IMR-90 (cell line): Measurements from ENCODE around the gene FAM151B. TPM values are rescaled to one million over a fixed set of nuclear protein-coding genes. Genes with fewer than 3 reads are reported as not detected.

Experiments
- ATAC-seq: fragments of 200-7000 bp; cut with Tn5 transposase; 2 replicates; pipeline ENCODE4 v1.9.1; 2020; ENCODE audit warnings: low read depth, mild to moderate bottlenecking, moderate library complexity
- BruUV-seq: library from RNA; stranded (reverse); fragments of 400-500 nt; replicated peaks from 2 replicates; lab custom pipeline; 2021; lab: Mats Ljungman, UMichigan
- CTCF ChIA-PET: fragments of 300-600 bp; formaldehyde crosslinking; extraction: SDS; loops from one replicate; lab custom pipeline; 2021; ENCODE audit warnings: antibody characterized with exemption; lab: Yijun Ruan, JAX
- POLR2A ChIA-PET: fragments of 300-600 bp; sonication (Branson Sonifier 250); formaldehyde crosslinking; loops from one replicate; lab custom pipeline; 2022; ENCODE audit warnings: antibody characterized with exemption; ENCODE audit not compliant: unreplicated experiment; lab: Charles Lee
- DNase-seq: peaks from one replicate; pipeline ENCODE4 v3.0.0; 2013
- H2AFZ ChIP-seq: replicated peaks from 2 replicates; pipeline ENCODE3; 2013; ENCODE audit warnings: low read length, mild to moderate bottlenecking; ENCODE audit not compliant: poor library complexity
- H2AK5ac ChIP-seq: 2 replicates; pipeline ENCODE4 v1.6.1; 2013; ENCODE audit warnings: low read depth, low read length, inconsistent platforms
- H2AK9ac ChIP-seq: replicated peaks from 2 replicates; pipeline ENCODE3; 2013; ENCODE audit warnings: mild to moderate bottlenecking, low read depth, low read length, moderate library complexity; ENCODE audit not compliant: poor library complexity
- H2BK120ac ChIP-seq: 2 replicates; pipeline ENCODE4 v1.6.1; 2013; ENCODE audit warnings: low read depth, low read length, inconsistent platforms
- H2BK15ac ChIP-seq: 3 replicates; pipeline ENCODE4 v1.6.1; 2013; ENCODE audit warnings: low read depth, low read length, inconsistent platforms
- H2BK20ac ChIP-seq: 2 replicates; pipeline ENCODE4 v1.6.1; 2013; ENCODE audit warnings: low read depth, mild to moderate bottlenecking, inconsistent platforms, low read length, moderate library complexity
- H2BK5ac ChIP-seq: 2 replicates; pipeline ENCODE4 v1.6.1; 2013; ENCODE audit warnings: mild to moderate bottlenecking, low read depth, low read length, inconsistent platforms; ENCODE audit not compliant: poor library complexity, severe bottlenecking
- H3K14ac ChIP-seq: replicated peaks from 2 replicates; pipeline ENCODE4 v1.6.1; 2013; ENCODE audit warnings: low read depth, low read length, inconsistent platforms
- H3K18ac ChIP-seq: 2 replicates; pipeline ENCODE4 v1.6.1; 2013; ENCODE audit warnings: low read depth, low read length, control low read depth
- H3K23ac ChIP-seq: 2 replicates; pipeline ENCODE4 v1.6.1; 2013; ENCODE audit warnings: low read depth, low read length, inconsistent platforms
- H3K27ac ChIP-seq: 2 replicates; pipeline ENCODE4 v1.5.1; 2013; ENCODE audit warnings: mild to moderate bottlenecking, control low read depth, low read length; ENCODE audit not compliant: insufficient read depth
- H3K27me3 ChIP-seq: 2 replicates; pipeline ENCODE4 v1.6.1; 2013; ENCODE audit warnings: low read length; ENCODE audit not compliant: control insufficient read depth, insufficient read depth
- H3K36me3 ChIP-seq: 2 replicates; pipeline ENCODE4 v1.6.1; 2013; ENCODE audit warnings: low read length, mixed read lengths; ENCODE audit not compliant: control insufficient read depth, insufficient read depth
- H3K4ac ChIP-seq: 2 replicates; pipeline ENCODE4 v1.6.1; 2013; ENCODE audit warnings: low read depth, low read length, inconsistent platforms
- H3K4me1 ChIP-seq: 2 replicates; pipeline ENCODE4 v1.6.1; 2013; ENCODE audit warnings: low read length, mixed read lengths; ENCODE audit not compliant: control insufficient read depth, insufficient read depth
- H3K4me2 ChIP-seq: 2 replicates; pipeline ENCODE4 v1.6.1; 2013; ENCODE audit warnings: low read depth, mild to moderate bottlenecking, control low read depth, low read length, moderate library complexity
- H3K4me3 ChIP-seq: 2 replicates; pipeline ENCODE4 v1.5.1; 2013; ENCODE audit warnings: low read depth, mild to moderate bottlenecking, control low read depth, low read length, moderate library complexity; ENCODE audit not compliant: insufficient read depth
- H3K56ac ChIP-seq: 2 replicates; pipeline ENCODE4 v1.6.1; 2013; ENCODE audit warnings: low read length, inconsistent platforms; ENCODE audit not compliant: insufficient read depth; ENCODE audit errors: extremely low read depth
- H3K79me1 ChIP-seq, 2 experiments: 2 replicates each; pipeline ENCODE4 v1.6.1; 2013; ENCODE audit warnings: low read length in 2 of 2, inconsistent platforms in 1 of 2, low read depth in 1 of 2
- H3K9ac ChIP-seq: 2 replicates; pipeline ENCODE4 v1.6.1; 2013; ENCODE audit warnings: low read depth, low read length, control low read depth
- H3K9me1 ChIP-seq: 2 replicates; pipeline ENCODE4 v1.6.1; 2013; ENCODE audit warnings: low read length, inconsistent platforms; ENCODE audit not compliant: insufficient read depth
- H3K9me3 ChIP-seq: 2 replicates; pipeline ENCODE4 v1.6.1; 2013; ENCODE audit warnings: low read length; ENCODE audit not compliant: control insufficient read depth, insufficient read depth
- H4K20me1 ChIP-seq: 2 replicates; pipeline ENCODE4 v1.6.1; 2013; ENCODE audit warnings: low read length, inconsistent platforms; ENCODE audit not compliant: insufficient read depth
- H4K5ac ChIP-seq: 2 replicates; pipeline ENCODE4 v1.6.1; 2013; ENCODE audit warnings: mild to moderate bottlenecking, low read depth, low read length, control low read depth
- H4K8ac ChIP-seq, 2 experiments: 2 replicates each; pipeline ENCODE4 v1.6.1; 2013; ENCODE audit warnings: low read depth in 2 of 2, low read length in 2 of 2, control low read depth in 1 of 2, inconsistent platforms in 1 of 2
- H4K91ac ChIP-seq: 2 replicates; pipeline ENCODE4 v1.6.1; 2013; ENCODE audit warnings: low read depth, low read length, inconsistent platforms; ENCODE audit not compliant: insufficient read depth
- BHLHE40 ChIP-seq: fragments of 150-350 bp; IDR thresholded peaks from 2 replicates; pipeline ENCODE4 v1.6.1; 2016; ENCODE audit warnings: mild to moderate bottlenecking, low read depth, low read length
- CTCF ChIP-seq: conservative IDR thresholded peaks from 2 replicates; pipeline ENCODE4 v1.5.1; 2012; ENCODE audit warnings: mild to moderate bottlenecking, low read depth, low read length, improper control_type of control experiment
- MAFK ChIP-seq: IDR thresholded peaks from 2 replicates; pipeline ENCODE4 v1.6.1; 2012; ENCODE audit warnings: low read depth, low read length, improper control_type of control experiment
- MAZ ChIP-seq: IDR thresholded peaks from 2 replicates; pipeline ENCODE4 v1.6.1; 2012; ENCODE audit warnings: low read depth, mild to moderate bottlenecking, low read length, improper control_type of control experiment, moderate library complexity, borderline replicate concordance
- RAD21 ChIP-seq: IDR thresholded peaks from 2 replicates; pipeline ENCODE4 v1.6.1; 2012; ENCODE audit warnings: low read length, improper control_type of control experiment
- RCOR1 ChIP-seq: IDR thresholded peaks from 2 replicates; pipeline ENCODE4 v1.6.1; 2012; ENCODE audit warnings: mild to moderate bottlenecking, low read length, improper control_type of control experiment; ENCODE audit not compliant: insufficient replicate concordance
- SMC3 ChIP-seq: fragments of 150-350 bp; IDR thresholded peaks from 2 replicates; pipeline ENCODE4 v1.6.1; 2016; ENCODE audit warnings: low read depth, mild to moderate bottlenecking, antibody characterized with exemption, low read length, moderate library complexity
- USF2 ChIP-seq: fragments of 150-350 bp; IDR thresholded peaks from 2 replicates; pipeline ENCODE4 v1.6.1; 2017; ENCODE audit warnings: mild to moderate bottlenecking, antibody characterized with exemption, low read length, low read depth
- WGBS, 2 experiments: methylation state at CpG; one replicate each; pipeline versions ENCODE4 v1.1.5 to v1.1.7; 2013; ENCODE audit warnings: missing lambda C conversion rate in 2 of 2; ENCODE audit not compliant: insufficient read length in 1 of 2; ENCODE audit errors: extremely low coverage in 2 of 2; 5-methylcytosine and 5-hydroxymethylcytosine counted together
- dilution Hi-C: fragments of 300-500 bp; cut with HindIII; formaldehyde crosslinking; loops from one replicate; pipeline ENCODE4 v1.14.3; 2018; ENCODE audit warnings: low sequenced_read_pairs; ENCODE audit not compliant: unreplicated experiment
- in situ Hi-C: fragments of 300-500 bp; cut with MboI; formaldehyde crosslinking; loops from 3 replicates; pipeline ENCODE4 v1.14.3; 2019; ENCODE audit warnings: low sequenced_read_pairs, inconsistent platforms, mixed read lengths
- intact Hi-C: fragments of 100-400 bp; cut with micrococcal nuclease; formaldehyde crosslinking; loops from 2 replicates; pipeline ENCODE4 v1.10.0; 2022
- polyA plus RNA-seq, 3 experiments: library from polyadenylated mRNA; depleted of rRNA; stranded (reverse); fragments of >200 nt; gene quantifications; 2 replicates each; pipeline ENCODE4 v1.2.3, GENCODE V29; 2012; ENCODE audit warnings: low replicate concordance in 1 of 3
- total RNA-seq: library from RNA; depleted of rRNA; stranded (reverse); fragments of >200 nt; gene quantifications from 2 replicates; pipeline ENCODE4 v1.2.3, GENCODE V29; 2012

FAM151B gene
- total and polyA plus RNA-seq, 2 of the 4 experiments (the other 2 are of a cell fraction): 1.0 to 2.9 TPM

- no TSS peak for BruUV-seq
- no peak overlapping the region for H2BK5ac ChIP-seq
- no peak overlapping the region for H3K4ac ChIP-seq
- H3K56ac ChIP-seq: no peak overlapping the region
- WGBS, 2 experiments: no CpG with 5 or more reads among the region's 6 CpGs
- H3K27ac ChIP-seq: no peak overlapping the region
- H4K20me1 ChIP-seq: no peaks in the 10 kb centered on the region
- H3K14ac ChIP-seq: no peak overlapping the region
- no peak overlapping the region for H2BK120ac ChIP-seq
- intact Hi-C loops (no loop called here), in situ Hi-C loops (no loop called here), dilution Hi-C loops (no loop called here)
- H2AK5ac ChIP-seq: no peak overlapping the region
- no peak overlapping the region for H2AK9ac ChIP-seq
- no peak overlapping the region for H2BK20ac ChIP-seq
- H3K9me1 ChIP-seq: no peaks in the 10 kb centered on the region
- ATAC-seq: no peak
- no peak overlapping the region for H3K9ac ChIP-seq
- no peak overlapping the region for H4K8ac ChIP-seq
- no peaks in the 10 kb centered on the region for H3K79me1 ChIP-seq
- no peaks in the 10 kb centered on the region for H3K36me3 ChIP-seq
- H3K18ac ChIP-seq: no peak overlapping the region
- H3K4me3 ChIP-seq: no peak overlapping the region
- peaks cover 5% of the 10 kb centered on the region for H3K9me3 ChIP-seq
- no peaks in the 10 kb centered on the region; the same call in 1 of the 2 replicates for H3K4me1 ChIP-seq
- H3K23ac ChIP-seq: no peak overlapping the region
- no peak overlapping the region for H4K91ac ChIP-seq
- H4K5ac ChIP-seq: no peak overlapping the region
- no peak for TF ChIP-seq RAD21
- no peak for TF ChIP-seq CTCF
- no peak for TF ChIP-seq MAZ
- TF ChIP-seq RCOR1: no peak
- TF ChIP-seq MAFK: no peak
- TF ChIP-seq SMC3: no peak
- TF ChIP-seq USF2: no peak
- no peak for TF ChIP-seq BHLHE40
- peaks cover 56% of the 10 kb centered on the region for H3K27me3 ChIP-seq
- POLR2A ChIA-PET: no interaction called here
- no peak overlapping the region for H3K4me2 ChIP-seq
- CTCF ChIA-PET: no interaction called here
- DNase-seq: no peak
- no peak overlapping the region for H2BK15ac ChIP-seq
- H2AFZ ChIP-seq: no peak overlapping the region
Measured at GRCh38 chr5:80568251-80568650, 80.4 kb downstream of the FAM151B start.
